ENCODE data around the gene LIN54.
"Not testable (repeated sequence)": the region's sequence is repeated elsewhere in the genome, so short reads cannot be mapped to it uniquely, and the experiment has no call there.

LIN54 gene
- total RNA-seq, result 40.6 to 41.2 reads per million in 2 donors

DNA sequence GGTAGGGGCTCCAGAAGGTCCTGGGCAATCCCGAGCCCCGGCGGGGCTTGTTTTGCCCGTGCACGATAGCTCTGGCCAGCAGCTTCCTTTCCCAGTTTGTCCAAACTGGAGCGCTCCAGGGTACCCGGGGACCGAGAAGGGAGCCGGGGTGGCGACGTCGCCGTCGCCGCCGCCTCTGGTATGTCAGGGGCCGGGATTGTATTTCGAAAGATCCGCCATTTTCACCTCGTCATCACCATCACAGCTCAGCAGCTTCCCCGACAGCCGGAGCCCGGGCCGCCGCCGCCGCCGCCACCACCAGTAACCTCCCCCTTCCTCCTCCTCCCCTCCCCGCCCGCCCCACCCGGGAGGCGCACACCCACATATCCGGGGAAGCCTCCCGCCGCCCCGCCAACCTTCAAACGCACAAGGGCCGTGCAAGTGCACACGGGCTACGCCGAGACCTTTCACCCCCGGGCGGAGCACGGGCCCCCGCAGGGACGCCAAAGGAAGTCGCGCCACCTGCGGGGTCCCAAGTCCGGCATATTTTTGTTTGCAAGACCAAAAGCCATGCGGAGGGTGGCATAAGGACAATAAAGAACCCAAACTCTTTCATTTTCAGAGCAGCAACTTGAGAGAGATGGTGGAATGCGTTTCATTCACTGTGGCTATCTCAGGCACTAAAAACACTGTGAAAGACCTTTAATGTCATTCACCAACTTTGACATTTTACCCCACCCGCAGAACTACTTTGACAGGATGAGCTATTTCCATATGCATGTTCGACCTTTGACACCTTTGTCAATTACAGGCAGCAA, at the start of gene LIN54:
Gene LIN54 (minus strand): TSS at position 302 of the 797 bp plus-strand sequence. CDS start 25,979 bp downstream, outside the sequence.
- DNase-seq, result peak; percentile 69 to 96 (median 82)

DNA sequence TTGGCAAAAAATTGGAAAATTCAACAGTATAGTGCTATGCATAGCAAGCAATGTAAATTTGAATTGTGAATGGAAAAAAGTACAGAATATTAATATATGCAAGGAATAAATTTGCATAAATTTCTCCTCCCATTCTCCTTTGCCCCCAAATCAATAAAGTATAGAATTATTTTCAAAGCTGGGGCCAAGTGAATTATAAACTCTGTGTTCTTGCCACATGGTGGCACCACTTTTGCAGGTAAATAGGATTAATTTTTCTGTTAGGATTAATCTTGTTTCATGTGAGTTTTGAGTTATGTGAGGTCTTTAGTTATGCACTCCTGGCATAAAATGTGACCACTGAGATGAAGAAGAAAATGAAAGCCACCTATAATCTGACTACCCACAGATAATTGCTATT, 44.3 kb upstream of the LIN54 start:
- DNase-seq, result peak in 1 of 5 experiments; percentile 34

DNA sequence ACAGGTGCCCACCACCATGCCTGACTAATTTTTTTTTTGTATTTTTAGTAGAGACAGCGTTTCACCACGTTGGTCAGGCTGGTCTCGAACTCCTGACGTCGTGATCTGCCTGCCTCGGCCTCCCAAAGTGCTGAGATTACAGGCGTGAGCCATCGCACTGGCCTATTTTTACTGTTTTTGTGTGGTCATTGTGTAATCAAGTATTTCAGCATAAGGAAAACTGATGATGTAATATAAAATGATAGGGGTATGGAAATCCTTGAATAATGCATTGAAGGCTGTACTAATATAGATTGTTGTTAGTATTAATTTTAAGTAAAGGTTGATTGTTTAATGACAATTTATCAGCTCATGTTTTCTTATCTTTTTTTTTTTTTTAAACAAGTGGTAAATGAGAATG, 38.2 kb upstream of the LIN54 start:
- not testable (repeated sequence) for DNase-seq

DNA sequence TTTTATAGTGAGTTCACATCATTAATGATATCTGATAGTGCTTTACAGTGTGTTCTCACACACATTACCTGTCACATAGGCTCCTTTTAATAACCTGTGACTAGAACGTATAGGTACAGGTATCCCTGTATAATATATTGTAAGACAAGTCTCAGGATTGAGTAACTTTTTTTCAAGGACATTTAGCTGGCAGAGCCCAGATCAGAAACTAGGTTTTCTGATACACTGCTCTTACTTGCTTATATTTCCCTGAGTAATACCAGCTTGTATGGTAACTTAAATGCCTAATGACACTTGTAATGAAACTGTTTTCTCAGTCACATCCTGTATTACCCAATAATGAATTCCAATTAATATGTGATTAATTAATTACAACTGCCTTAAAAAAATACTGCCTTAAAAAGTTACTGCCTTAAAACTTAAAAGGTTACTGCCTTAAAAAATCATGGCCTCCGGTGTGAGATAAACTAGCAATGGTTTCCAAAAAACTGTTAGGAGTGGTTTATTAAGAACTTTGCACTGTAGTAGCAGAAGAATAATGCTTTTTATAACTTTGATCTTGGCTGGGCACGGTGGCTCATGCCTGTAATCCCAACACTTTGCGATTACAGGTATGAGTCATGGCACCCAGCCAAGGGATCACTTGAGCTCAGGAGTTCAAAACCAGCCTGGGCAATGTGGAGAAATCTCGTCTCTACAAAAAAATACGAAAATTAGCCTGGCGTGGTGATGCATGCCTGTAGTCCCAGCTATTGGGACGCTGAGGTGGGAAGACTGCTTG, 36.3 kb upstream of the LIN54 start:
- no peak for DNase-seq

DNA sequence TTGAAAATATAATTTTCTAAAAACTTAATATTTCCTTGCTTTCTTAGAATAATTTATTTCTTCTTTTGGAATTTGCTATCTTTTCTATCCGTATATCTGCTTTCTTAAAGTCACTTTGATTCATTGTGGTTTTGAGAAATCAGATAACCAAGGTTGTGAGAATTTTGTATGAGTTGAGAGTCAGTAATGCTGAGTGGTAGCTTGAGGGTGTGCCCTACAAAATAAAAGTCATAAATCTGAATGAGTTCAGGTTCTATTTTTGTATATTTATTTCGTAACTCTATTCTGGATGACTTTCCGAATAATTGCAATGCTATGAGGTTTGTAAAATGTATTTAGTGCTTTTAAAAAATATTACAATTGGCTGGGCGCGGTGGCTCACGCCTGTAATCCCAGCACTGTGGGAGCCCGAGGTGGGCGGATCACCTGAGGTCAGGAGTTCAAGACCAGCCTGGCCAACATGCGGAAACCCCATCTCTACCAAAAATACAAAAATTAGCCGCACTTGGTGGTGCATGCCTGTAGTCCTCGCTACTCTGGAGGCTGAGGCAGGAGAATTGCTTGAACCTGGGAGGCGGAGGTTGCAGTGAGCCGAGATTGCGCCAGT, 33.3 kb upstream of the LIN54 start:
- DNase-seq, result peak in 1 of 5 experiments; percentile 80

DNA sequence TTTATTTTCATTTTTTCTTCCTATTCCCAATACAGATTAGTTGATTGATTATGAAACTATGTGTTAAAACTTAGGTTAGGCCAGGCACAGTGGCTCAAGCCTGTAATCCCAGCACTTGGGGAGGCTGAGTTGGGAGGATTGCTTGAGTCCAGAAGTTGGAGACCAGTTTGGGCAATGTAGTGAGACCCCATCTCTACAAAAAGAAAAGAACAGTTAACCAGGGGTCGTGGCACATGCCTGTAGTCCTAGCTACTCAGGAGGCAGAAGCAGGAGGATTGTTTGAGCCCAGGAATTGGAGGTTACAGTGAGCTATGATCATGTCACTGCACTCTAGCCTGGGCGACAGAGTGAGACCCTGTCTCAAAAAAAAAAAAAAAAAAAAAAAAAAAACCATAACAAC, 32.5 kb upstream of the LIN54 start:
- DNase-seq, result not testable (repeated sequence)

DNA sequence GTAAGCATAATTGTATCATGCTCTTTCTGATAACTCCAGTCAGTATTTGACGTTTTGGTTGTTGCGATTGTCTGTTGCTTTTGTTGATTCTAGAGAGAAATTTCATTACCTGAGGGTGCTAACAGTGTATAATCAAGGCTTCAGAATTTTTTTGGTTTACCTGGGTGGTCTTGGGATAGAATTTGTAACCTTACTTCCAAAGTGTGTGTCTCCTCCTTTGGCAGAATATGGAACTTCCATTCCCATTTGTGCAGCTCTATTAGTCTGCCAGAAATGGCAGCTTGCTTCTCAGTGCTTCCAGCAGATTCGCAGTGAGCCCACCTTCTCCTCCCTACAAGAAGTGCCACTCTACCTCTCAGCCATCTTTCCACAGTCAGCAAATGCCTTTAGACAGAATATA, 29.6 kb upstream of the LIN54 start:
- no peak for DNase-seq

DNA sequence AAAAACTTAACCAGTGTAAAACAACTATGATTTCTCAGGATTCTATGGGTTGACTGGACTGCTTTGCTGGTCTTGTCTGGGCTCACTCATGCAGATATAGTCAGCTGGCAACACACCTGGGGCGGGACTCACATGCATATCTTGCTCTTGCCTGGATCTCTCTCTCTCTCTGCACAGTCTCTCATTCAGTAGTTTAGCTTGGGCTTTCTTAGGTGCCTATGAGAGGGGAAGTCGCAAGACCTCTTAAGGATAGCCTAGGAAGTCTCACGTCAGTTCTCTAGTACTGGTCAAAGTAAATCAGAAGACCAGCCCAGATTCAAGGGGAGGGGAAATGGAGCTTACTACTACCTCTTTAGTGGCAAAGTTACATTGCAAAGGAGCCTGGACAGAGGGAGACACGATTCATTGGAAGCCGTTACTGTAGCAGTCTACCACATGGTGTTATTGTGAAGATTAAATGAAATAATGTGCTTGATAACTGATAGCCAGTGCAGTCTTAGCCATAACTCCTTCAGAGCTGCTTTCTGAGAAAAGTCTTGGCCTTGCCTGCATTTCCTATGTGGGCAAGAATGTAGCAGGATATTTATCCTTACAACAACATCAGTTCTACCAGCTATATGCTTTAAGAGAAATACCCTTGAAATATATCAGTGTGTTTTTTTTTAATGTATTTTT, 26.5 kb upstream of the LIN54 start:
- DNase-seq, result no peak

DNA sequence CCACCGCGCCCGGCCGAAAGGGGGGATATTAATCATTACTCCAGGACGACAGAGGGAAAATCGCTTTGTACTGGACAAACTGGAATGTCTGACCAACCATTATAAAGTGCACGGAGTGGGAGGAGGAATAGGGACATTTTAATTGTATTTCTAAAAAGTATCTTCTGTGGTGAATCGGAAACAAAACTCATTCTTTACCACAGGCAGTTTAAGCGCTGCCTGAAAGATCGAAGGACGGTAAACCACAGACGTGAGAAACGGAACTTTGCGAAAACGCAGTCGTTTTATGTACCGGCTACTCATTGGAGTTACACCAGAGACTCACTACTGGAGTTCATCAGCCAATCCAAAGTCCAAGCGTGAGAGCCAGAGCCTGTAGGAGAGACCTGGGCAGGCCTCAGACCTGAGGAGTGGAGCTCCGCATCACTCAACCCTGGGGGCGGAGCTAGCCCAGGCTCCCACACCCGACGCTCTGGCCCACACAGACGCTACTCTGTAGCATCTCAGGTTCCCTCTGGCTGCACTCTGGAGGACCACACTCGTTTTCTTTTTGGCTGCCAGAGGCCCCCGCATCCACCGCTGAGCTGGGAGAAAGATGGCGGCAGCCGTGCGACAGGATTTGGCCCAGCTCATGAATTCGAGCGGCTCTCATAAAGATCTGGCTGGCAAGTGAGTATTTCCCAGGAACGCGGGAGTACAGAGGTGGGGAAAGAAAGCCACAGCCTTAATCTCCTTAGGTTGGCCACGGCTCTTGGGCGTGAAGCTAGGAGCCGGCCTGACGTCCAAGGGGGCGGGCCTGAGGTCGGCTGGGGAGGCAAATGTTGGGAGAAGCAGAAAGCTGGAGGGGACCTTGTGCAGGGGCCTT, 24.2 kb upstream of the LIN54 start, which contains the start of gene COPS4:
Gene COPS4 (plus strand): TSS at position 554 of the 865 bp plus-strand sequence. CDS start 42 bp downstream, at position 596.
- DNase-seq, result peak; percentile 78 to 100 (median 93)

DNA sequence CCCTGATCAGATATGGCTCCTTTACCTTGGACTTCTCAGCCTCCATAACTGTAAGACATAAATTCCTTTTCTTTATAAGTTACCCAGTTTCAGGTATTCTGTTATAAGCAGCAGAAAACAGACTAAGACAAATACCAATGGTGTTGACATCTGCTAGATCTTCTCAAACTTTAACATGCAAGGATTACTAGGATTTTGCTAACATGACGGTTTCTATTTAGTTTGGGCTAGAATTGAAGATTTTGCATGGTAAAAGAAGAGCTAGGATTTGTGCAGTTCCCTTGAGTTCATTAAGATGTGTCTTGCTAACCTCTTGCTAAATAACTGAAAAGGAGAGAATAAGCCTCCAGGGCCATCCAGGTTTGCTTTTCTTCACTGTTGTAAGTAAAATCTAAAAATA, 19.1 kb upstream of the LIN54 start:
- DNase-seq, result no peak

DNA sequence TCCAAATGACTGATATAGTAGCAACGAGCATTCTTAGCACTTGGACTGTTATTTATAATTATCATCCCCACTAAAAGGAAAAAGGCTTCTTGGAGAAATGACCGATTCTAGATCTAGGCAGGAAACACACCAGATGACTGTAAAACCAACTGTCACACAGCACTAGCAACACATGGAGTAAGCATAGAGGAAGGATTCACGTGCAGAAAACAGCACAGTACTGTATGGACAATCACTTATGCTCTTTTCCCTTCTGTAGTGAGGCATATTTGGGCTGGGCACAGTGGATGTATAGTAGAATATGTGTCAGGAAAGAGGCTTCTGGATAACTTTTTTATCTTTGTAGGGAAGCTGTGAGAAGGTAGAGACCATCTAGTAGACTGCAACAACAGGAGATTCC, 18.4 kb upstream of the LIN54 start:
- DNase-seq, result no peak

DNA sequence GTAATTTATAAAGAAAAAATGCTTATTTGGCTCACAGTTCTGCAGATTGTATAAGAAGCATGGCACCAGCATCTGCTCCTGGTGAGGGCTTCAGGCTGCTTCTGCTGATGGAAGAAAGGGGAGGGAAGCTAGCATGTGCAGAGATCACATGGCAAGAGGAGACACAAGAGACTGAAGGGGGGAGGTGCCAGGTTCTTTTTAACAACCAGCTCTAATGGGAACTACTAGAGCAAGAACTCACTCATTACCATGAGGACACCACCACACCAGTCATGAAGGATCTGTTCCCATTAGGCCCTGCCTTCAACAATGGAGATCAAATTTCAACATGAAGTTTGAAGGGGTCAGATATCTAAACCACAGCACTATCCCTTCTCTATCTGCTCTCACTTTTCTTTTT, 14.9 kb upstream of the LIN54 start:
- DNase-seq, result no peak

DNA sequence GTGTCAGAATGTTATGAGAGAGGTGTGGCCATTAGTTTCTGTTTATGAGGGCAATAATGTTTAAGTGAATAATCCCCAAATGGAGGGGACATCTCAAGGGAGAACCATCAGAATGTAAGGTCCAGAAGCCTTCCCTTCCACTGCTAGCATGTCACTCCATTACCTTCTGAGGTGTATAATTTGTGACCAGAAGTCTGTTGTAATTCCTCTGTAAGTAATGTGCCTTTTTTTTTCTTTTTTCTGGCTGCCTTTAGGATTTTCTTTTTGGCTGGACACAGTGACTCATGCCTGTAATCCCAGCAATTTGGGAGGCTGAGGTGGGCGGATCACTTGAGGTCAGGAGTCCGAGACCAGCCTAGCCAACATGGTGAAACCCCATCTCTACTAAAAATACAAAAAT, 13.6 kb upstream of the LIN54 start:
- no peak for DNase-seq

DNA sequence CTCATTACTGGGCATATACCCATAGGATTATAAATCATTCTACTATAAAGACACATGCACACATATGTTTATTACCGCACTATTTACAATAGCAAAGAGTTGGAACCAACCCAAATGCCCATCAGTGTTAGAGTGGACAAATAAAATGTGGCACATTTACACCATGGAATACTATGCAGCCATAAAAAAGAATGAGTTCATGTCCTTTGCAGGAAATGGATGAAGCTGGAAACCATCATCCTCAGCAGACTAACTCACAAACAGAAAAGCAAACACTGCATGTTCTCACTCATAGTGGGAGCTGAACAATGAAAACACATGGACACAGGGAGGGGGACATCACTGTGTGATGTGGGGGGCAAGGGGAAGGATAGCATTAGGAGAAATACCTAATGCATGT, 13.0 kb upstream of the LIN54 start:
- DNase-seq, result not testable (repeated sequence)

DNA sequence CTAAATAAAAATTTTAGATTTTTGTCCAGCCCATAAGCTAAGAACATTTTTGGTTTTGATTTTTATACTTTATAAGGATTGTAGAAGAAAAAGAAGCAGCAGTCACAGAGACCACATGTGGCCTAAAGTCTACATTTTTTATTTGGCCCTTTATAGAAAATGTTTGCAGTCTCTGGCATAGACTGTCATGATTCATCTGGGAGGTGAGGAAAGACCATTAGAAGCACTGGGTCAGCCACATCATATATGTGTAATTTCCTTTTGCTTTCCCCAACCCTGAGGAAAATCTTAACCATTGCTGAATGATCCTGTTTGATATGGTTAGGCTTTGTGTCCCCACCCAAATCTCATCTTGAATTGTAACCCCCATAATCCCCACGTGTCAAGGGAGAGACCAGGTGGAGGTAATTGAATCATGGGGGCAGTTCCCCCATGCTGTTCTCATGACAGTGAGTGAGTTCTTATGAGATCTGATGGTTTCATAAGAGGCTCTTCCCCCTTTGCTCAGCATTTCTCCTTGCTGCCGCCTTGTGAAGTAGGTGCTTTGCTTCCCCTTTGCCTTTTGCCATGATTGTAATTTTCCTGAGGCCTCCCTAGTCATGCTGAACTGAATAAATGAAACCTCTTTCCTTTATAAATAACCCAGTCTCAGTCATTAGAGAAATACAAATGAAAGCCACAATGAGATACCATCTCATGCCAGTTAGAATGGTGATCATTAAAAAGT, 12.3 kb upstream of the LIN54 start:
- no peak for DNase-seq

DNA sequence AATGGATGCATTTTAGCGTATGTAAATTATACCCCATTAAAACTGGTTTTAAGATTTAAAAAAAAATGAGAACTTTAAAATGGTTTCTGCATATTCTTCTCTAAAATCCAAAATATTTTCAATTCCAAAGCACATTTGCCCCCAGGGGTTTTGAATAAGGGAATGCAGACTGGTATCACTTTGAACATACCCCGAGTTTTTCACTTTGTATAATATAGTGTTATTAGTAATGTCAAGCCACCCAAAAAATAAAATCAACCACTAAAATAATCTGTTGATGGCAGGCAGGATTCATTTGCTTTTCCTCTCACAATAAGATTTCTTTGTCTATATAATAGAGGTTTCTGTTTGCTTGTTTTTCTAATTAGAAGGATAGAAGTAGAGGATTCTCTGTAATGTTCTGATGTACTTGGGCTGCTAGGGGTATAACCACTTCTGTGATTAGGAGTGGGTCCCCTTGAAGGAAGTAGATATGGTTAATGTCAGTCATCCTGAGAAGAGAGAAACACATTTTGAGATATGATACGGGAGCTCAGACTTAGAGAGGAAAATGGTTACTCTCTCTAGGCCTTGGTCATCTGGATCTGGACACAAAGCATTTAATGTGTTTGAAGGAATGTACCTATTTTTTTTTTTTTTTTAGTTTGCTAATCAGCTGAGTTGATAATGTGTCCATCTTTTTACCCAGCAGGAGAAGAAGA, 9.3 kb upstream of the LIN54 start:
- peak in 1 of 5 experiments; percentile 50 for DNase-seq

DNA sequence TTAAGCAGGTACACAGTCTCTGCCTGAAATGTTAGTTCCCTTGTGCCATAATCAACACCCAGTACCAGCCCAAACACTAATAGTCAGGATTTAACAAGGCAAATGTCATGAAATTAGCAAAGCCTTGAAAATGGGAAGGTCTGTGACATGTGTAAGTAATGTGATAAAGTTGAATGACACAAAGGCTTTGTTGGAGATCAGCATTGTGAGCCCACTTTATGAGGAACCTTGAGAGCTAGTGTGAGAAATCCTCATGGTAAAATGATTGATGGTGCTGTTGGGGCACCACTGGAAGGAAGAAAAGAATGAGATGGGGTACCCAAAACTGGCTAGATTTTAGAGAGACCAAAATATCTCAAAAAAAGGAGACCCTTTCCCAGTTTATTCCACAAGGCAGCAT, 3.3 kb upstream of the LIN54 start:
- DNase-seq, result no peak

DNA sequence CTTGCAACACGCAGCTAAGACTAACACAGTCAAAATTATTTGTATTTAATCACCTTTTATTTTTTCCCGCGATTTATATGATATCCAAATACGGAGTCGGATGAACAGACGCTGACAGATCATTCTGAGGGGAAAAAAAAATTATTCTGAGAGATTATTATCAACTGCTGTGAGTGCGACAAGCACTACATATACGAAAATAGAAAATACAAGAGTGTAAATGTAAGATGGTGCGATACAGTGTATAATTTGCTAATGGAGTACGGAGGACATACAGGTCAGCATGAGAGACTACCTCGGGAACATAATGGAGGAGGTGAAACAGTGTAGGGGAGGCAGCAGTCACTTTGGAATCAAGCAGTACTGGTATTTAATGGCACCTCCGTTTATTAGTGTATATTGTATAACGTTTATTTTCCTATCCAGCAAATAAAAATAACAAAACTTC, 2.8 kb upstream of the LIN54 start:
- no peak for DNase-seq

DNA sequence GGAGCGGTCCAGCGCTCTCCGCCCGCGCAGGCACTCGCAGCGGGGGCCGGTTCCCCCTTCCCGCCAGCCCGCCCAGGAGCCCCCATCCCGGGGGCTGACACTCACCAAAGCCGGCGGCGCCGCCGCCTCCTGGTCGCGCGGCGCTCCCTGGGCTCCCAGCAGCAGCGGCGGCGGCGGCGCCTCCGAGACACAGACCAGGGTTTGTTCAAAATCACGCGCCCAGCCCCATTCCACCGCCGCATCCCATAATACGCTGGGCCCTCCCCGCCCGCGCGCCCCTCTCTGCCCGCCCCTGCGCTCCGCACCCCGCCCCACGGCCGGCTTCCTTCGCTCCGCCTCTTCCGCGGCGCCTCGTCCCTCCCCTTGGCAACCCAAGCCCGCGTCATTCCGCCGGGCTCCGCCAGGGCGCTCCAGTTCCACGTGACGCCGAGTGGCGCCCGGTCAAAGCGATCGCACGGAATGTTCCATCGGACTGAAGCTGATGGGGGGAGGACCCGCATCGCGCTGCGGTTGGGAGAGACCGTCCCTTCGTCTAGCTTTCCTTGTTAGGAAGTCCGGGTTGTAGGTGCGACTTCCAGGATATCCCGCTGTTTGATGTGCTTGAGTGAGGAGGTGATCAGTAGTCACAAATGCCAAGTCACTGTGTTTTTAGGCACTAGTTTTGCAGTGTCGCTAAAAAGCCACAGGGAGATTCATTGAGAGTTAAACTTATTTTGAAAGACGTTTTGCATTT, 2.2 kb upstream of the LIN54 start:
- DNase-seq, result peak; percentile 94 to 98 (median 96)
